HFF-Myc (cell line): Measurements from ENCODE around the gene CTDP1.
"Not testable (repeated sequence)": the region's sequence is repeated elsewhere in the genome, so short reads cannot be mapped to it uniquely, and the experiment has no call there.

Source experiments
- DNase-seq: peaks from one replicate; pipeline ENCODE4 v3.0.0-alpha.2; 2011; ENCODE audit warnings: low read depth; ENCODE audit errors: extremely low read depth
- H3K4me3 ChIP-seq: replicated peaks from 2 replicates; pipeline ENCODE4 v1.5.1; 2011; ENCODE audit warnings: low read depth, mild to moderate bottlenecking, control low read depth, low read length
- TF ChIP-seq, protein P1 (sequence below): IDR thresholded peaks from 2 replicates; pipeline ENCODE4 v1.5.1; 2012; ENCODE audit warnings: mild to moderate bottlenecking, low read depth, low read length, control low read depth; ENCODE audit errors: missing control alignments

Gene CTDP1

DNA sequence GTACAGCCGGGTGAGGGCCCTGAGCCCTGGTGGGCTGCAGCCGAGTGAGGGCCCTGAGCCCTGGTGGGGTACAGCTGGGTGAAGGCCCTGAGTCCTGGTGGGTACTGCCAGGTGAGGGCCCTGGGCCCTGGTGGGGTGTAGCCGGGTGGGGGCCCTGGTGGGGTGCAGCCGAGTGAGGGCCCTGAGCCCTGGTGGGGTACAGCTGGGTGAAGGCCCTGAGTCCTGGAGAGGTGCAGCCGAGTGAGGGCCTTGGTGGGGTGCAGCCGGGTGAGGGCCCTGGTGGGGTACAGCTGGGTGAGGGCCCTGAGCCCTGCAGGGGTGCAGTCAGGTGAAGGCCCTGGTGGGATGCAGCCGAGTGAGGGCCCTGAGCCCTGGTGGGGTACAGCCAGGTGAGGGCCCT is 37.5 kb downstream of the CTDP1 start:
- TF ChIP-seq, protein P1, sequence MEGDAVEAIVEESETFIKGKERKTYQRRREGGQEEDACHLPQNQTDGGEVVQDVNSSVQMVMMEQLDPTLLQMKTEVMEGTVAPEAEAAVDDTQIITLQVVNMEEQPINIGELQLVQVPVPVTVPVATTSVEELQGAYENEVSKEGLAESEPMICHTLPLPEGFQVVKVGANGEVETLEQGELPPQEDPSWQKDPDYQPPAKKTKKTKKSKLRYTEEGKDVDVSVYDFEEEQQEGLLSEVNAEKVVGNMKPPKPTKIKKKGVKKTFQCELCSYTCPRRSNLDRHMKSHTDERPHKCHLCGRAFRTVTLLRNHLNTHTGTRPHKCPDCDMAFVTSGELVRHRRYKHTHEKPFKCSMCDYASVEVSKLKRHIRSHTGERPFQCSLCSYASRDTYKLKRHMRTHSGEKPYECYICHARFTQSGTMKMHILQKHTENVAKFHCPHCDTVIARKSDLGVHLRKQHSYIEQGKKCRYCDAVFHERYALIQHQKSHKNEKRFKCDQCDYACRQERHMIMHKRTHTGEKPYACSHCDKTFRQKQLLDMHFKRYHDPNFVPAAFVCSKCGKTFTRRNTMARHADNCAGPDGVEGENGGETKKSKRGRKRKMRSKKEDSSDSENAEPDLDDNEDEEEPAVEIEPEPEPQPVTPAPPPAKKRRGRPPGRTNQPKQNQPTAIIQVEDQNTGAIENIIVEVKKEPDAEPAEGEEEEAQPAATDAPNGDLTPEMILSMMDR = no peak
- DNase-seq = no peak
- H3K4me3 ChIP-seq = no peak overlapping the region

GRCh38 chr18:79717555-79718074 is 38.0 kb downstream of the CTDP1 start:
- TF ChIP-seq, protein P1 = no peak
- no peak for DNase-seq
- H3K4me3 ChIP-seq = no peak overlapping the region

DNA sequence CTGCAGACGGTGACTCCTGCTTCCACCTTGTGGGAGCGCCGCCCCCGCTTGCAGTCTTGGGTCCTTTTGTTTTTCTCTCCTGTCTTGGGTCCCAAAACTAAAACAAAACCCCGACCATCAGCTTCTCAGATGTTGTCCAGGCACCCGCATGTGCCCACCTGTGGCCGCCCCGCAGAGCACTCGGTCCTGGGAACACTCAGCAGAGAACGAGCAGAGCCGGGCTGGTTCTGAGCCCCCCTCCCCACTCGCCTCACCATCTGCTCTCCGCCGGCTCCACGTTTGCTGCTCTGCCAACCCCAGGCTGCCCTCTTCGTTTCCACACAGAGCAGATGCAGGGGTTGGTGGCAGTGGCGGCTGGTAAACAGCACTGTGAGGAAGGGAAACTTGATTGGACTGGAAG is 38.5 kb downstream of the CTDP1 start:
- TF ChIP-seq, protein P1 = no peak
- DNase-seq = no peak
- H3K4me3 ChIP-seq = no peak overlapping the region

GRCh38 chr18:79718878-79719477 is 39.4 kb downstream of the CTDP1 start:
- TF ChIP-seq, protein P1 = no peak
- H3K4me3 ChIP-seq = no peak overlapping the region
- DNase-seq = no peak

GRCh38 chr18:79719478-79720358 is 40.1 kb downstream of the CTDP1 start:
- not testable (repeated sequence) for H3K4me3 ChIP-seq, DNase-seq

- TF ChIP-seq, protein P1 = no peak
- DNase-seq = no peak
- H3K4me3 ChIP-seq = no peak overlapping the region
Observed at GRCh38 chr18:79720359-79720733, 40.7 kb downstream of the CTDP1 start.

- H3K4me3 ChIP-seq = no peak overlapping the region
- TF ChIP-seq, protein P1 = no peak
- DNase-seq = no peak
Observed at GRCh38 chr18:79723036-79723435, 43.4 kb downstream of the CTDP1 start.
